K562 (cell line): ENCODE data around the gene AGO4. TPM values are rescaled to one million over a fixed set of nuclear protein-coding genes. Genes with fewer than 3 reads are reported as not detected.

Experiments
- EGR1 ChIP-seq: fragments of 450-650 bp; conservative IDR thresholded peaks from 2 replicates; pipeline ENCODE4 v1.6.1; 2017; ENCODE audit warnings: mild to moderate bottlenecking
- HDGF ChIP-seq: fragments of 450-650 bp; IDR thresholded peaks from 2 replicates; pipeline ENCODE4 v1.6.1; 2016
- MCM5 ChIP-seq: fragments of 450-650 bp; IDR thresholded peaks from 2 replicates; pipeline ENCODE4 v1.6.1; 2016; ENCODE audit warnings: low read depth
- MTA2 ChIP-seq: fragments of 450-650 bp; IDR thresholded peaks from 2 replicates; pipeline ENCODE4 v1.6.1; 2016; ENCODE audit warnings: low read depth
- NR2C1 ChIP-seq, 2 experiments: fragments of 450-650 bp; IDR thresholded peaks; 2 replicates each; pipeline ENCODE4 v1.6.1; 2017; ENCODE audit warnings: mild to moderate bottlenecking in 2 of 2, antibody characterized with exemption in 1 of 2, inconsistent platforms in 1 of 2, missing compliant biosample characterization in 1 of 2, missing genetic modification characterization in 1 of 2
- NRF1 ChIP-seq, 2 experiments: fragments of 450-650 bp; IDR thresholded peaks in 1 of 2; conservative IDR thresholded peaks in 1 of 2; 2 replicates each; pipeline ENCODE4 v1.6.1; 2014; ENCODE audit warnings: mild to moderate bottlenecking in 2 of 2
- SMARCA5 ChIP-seq: fragments of 450-650 bp; IDR thresholded peaks from 2 replicates; pipeline ENCODE4 v1.6.1; 2016
- ZBTB7A ChIP-seq: IDR thresholded peaks from 2 replicates; pipeline ENCODE4 v1.6.1; 2011; ENCODE audit warnings: low read depth, mild to moderate bottlenecking, low read length, moderate library complexity, borderline replicate concordance; ENCODE audit not compliant: control insufficient read depth
- ZFP1 ChIP-seq: fragments of 450-650 bp; formaldehyde crosslinking; IDR thresholded peaks from 2 replicates; pipeline ENCODE4 v1.4.0; 2020; ENCODE audit warnings: mild to moderate bottlenecking, mixed read lengths
- ZNF354B ChIP-seq: fragments of 250-450 bp; sonication (Bioruptor Pico); IDR thresholded peaks from 2 replicates; pipeline ENCODE4 v1.4.0; 2020
- polyA plus RNA-seq, 8 experiments: library from polyadenylated mRNA; depleted of rRNA in 4 of 8; stranded (reverse) in 5 of 8; unstranded in 3 of 8; fragments of >200 nt; fragmentation: Nextera tagmentation in 2 of 8; fragmentation: Illumina TruSeq in 1 of 8; extraction: Ambion mirVana in 2 of 8; extraction: Trizol in 1 of 8; gene quantifications; 2 replicates each; pipeline versions ENCODE4 v1.2.1 to v1.2.3, GENCODE V29; 2011 to 2014; ENCODE audit warnings: inconsistent platforms in 1 of 8, missing spikeins in 1 of 8
- total RNA-seq, 7 experiments: library from RNA; depleted of rRNA in 6 of 7; stranded (reverse); fragments of >200 nt in 6 of 7; fragmentation: Illumina TruSeq in 2 of 7; extraction: Trizol in 2 of 7; gene quantifications; 2 replicates each; pipeline versions ENCODE4 v1.2.1 to v1.2.3, GENCODE V29; 2011 to 2021; ENCODE audit warnings: low replicate concordance in 1 of 7
- TF ChIP-seq, protein P1 (sequence below): fragments of 250-450 bp; sonication (Bioruptor Pico); IDR thresholded peaks from 2 replicates; pipeline ENCODE4 v1.9.0; 2021; ENCODE audit warnings: mild to moderate bottlenecking, inconsistent platforms
- TF ChIP-seq, protein P2 (sequence below): fragments of 450-650 bp; formaldehyde crosslinking; IDR thresholded peaks from 2 replicates; pipeline ENCODE4 v1.4.0; 2020; ENCODE audit warnings: mild to moderate bottlenecking, moderate library complexity
- TF ChIP-seq, protein P3 (sequence below), 2 experiments: fragments of 450-650 bp in 1 of 2; sonication (generic) in 1 of 2; formaldehyde crosslinking; conservative IDR thresholded peaks; 2 replicates each; pipeline versions ENCODE4 v1.4.0 to v1.8.1; 2020 to 2022; ENCODE audit warnings: mild to moderate bottlenecking in 1 of 2, missing genetic modification reagents in 1 of 2

The AGO4 gene
- total and polyA plus RNA-seq, 9 of the 15 experiments (the other 6 are each of a cell fraction or from before 2014, with no cell fraction given), result 1.3 to 10.5 (median 6.5) TPM

DNA sequence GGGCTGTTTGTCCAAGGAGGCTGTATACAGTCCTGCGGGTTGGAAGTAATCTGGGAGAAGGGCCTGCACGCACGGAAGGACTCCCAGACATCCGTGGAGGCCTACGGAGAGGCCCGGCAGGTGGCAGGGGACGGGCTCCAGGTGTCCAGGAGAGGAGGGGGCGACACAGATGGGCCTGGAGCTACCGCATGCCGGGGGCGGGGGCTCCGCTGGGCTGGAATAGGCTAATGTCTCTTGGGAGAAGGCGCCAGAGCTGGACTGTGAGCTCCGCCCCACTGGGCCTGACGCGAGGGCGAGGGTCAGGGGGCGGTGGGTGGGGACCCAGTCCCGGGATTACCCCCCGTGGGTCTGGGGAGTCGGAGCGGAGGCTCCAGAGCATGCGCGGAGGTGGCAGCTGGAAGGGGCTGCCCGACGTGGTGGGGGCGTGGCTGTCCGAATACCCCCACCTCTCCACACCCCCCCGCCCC, 75.9 kb downstream of the AGO4 start (continued):
- TF ChIP-seq ZNF354B (CRISPR knock-in tag) (no peak), SMARCA5 (no peak), ZBTB7A (peak; percentile 91), NR2C1 (IDR thresholded peaks at IDR 0.05) (peak; percentile 40; the same call in 1 of the 2 replicates), NR2C1 (tag; IDR thresholded peaks at IDR 0.05) (peak; percentile 60; the same call in 1 of the 2 replicates), NRF1 (conservative IDR thresholded peaks at IDR 0.05 in 1 of 2, IDR thresholded peaks at IDR 0.05 in 1 of 2) (peak; percentile 84 to 85), ZFP1 (CRISPR knock-in tag) (no peak), MCM5 (no peak), EGR1 (peak; percentile 42; the same call in 1 of the 2 replicates), HDGF (no peak), MTA2 (no peak)
- TF ChIP-seq, protein P1, sequence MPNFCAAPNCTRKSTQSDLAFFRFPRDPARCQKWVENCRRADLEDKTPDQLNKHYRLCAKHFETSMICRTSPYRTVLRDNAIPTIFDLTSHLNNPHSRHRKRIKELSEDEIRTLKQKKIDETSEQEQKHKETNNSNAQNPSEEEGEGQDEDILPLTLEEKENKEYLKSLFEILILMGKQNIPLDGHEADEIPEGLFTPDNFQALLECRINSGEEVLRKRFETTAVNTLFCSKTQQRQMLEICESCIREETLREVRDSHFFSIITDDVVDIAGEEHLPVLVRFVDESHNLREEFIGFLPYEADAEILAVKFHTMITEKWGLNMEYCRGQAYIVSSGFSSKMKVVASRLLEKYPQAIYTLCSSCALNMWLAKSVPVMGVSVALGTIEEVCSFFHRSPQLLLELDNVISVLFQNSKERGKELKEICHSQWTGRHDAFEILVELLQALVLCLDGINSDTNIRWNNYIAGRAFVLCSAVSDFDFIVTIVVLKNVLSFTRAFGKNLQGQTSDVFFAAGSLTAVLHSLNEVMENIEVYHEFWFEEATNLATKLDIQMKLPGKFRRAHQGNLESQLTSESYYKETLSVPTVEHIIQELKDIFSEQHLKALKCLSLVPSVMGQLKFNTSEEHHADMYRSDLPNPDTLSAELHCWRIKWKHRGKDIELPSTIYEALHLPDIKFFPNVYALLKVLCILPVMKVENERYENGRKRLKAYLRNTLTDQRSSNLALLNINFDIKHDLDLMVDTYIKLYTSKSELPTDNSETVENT (CRISPR knock-in tag), result no peak
- TF ChIP-seq, protein P2, sequence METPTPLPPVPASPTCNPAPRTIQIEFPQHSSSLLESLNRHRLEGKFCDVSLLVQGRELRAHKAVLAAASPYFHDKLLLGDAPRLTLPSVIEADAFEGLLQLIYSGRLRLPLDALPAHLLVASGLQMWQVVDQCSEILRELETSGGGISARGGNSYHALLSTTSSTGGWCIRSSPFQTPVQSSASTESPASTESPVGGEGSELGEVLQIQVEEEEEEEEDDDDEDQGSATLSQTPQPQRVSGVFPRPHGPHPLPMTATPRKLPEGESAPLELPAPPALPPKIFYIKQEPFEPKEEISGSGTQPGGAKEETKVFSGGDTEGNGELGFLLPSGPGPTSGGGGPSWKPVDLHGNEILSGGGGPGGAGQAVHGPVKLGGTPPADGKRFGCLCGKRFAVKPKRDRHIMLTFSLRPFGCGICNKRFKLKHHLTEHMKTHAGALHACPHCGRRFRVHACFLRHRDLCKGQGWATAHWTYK, result no peak
- TF ChIP-seq, protein P3, sequence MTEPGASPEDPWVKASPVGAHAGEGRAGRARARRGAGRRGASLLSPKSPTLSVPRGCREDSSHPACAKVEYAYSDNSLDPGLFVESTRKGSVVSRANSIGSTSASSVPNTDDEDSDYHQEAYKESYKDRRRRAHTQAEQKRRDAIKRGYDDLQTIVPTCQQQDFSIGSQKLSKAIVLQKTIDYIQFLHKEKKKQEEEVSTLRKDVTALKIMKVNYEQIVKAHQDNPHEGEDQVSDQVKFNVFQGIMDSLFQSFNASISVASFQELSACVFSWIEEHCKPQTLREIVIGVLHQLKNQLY (CRISPR knock-in tag; conservative IDR thresholded peaks at IDR 0.05), result no peak
